ENCODE measurements around the gene CYB561A3.

Gene CYB561A3

DNA sequence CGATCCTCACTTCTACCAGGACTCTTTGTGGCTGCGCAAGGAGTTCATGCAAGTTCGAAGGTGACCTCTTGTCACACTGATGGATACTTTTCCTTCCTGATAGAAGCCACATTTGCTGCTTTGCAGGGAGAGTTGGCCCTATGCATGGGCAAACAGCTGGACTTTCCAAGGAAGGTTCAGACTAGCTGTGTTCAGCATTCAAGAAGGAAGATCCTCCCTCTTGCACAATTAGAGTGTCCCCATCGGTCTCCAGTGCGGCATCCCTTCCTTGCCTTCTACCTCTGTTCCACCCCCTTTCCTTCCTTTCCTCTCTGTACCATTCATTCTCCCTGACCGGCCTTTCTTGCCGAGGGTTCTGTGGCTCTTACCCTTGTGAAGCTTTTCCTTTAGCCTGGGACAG lies 7.0 kb upstream of the CYB561A3 start:
- no peak for DNase-seq

DNA sequence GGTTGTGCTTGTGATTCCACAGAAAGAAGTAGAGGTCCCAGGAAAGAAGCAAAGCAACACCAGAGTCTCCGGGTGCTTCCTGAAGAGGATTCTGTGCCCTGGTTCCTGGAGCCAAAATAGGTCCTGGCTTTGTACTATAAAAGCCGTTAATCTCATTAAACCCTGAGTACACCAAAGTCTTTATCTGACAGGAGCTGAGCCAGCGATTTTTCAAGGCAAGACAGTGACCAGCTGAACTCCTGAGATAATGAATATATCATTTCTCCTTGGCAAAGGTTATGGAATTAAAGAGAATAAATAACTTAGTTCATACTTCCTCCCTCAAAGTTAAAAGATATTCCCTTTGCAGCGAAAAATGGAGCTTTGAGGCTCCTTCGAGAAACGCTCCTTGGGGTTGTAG lies 5.7 kb upstream of the CYB561A3 start:
- no peak for DNase-seq

DNA sequence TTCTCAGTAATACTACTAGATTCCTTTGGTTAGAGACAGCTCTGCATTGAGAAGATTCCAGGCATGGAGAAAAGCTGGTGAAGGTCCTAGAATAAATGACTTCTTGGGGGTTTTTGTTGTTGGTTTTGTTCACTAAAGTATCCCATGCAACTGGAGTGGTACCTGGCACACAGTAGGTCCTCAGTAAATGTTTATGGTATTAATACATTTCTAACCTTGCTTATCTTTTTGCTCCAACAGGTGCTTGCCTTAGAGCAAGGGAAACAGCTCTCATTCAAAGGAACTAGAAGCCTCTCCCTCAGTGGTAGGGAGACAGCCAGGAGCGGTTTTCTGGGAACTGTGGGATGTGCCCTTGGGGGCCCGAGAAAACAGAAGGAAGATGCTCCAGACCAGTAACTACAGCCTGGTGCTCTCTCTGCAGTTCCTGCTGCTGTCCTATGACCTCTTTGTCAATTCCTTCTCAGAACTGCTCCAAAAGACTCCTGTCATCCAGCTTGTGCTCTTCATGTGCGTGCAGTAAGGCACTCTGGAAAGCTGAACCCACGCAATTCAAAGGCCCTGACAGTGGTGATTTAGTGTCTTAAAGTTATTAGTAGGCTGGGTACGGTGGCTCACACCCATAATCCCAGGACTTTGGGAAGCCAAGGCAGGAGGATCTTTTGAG lies 2.5 kb upstream of the CYB561A3 start:
- no peak for DNase-seq

DNA sequence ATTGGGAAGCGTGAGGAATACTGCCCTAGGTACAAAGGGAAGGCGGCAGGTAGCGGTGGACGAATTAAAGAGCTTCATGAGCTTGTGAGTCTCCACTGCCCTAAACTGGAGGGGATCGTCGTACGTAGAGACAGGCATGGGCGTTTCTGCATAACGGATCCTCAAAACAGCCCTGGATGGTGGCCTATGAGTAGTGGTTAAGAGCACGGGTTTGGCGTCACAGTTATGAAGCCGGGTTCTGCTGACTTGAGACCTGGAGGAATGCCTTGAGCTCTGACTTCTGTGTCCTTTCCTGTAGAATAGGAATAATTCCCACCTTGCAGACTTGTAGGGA lies 827 bp upstream of the CYB561A3 start:
- no peak for DNase-seq

DNA sequence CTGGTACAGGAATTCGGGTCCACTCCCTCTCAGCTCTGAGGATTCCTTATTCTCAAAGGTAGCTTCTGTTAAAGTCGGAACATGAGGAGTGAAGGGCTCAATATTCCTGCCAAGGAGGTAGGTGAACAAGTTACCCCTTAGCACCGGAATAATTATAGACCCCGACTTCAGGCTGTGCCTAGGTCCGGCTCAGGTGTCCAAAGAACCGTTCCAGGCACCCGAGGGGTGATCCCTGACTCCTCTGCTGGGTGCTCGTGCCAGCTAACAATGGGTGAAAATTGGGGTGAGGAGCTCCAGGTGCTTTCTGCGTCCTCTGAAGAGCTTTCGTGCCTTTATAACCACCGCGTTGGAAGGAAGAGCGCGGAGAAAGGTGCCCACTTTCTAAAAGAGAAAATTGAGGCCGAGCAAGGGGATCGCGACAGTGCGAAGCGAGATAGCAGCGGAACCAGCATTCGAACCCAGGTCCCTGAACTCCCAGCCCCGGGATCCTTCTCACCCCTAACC lies 393 bp downstream of the CYB561A3 start:
- DNase-seq: no peak

DNA sequence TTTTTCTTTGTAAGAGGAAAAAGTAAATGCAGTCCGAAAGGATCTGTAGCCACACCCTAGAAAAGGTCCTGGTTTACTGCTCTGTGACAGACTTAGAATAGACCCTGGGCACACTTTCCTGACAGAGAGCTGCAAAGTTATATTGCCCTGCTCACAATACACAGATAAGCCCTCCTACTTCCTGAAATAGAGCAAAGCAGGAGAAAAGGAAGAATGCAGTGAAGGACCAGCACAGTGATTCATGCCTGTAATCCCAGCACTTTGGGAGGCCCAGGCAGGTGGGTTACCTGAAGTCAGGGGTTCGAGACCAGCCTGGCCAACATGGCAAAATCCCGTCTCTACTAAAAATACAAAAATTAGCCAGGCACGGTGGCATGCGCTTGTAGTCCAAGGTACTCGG lies 2.2 kb downstream of the CYB561A3 start:
- no peak for DNase-seq

DNA sequence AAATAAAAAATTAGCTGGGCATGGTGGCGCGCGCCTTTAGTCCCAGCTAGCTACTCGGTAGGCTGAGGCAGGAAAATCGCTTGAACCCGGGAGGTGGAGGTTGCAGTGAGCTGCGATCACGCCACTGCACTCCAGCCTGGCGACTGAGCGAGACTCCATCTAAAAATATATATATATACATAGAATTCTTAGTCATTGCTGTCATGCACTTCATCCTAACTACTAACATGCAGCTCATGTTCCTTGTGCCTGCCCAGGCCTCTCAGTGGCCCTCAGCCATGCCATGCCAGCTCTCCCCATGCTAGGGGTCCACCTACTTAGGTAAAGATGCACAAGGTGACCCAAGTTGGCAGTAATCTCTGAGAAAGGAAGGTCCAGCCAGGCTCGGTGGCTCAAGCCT lies 3.1 kb downstream of the CYB561A3 start:
- DNase-seq: no peak

DNA sequence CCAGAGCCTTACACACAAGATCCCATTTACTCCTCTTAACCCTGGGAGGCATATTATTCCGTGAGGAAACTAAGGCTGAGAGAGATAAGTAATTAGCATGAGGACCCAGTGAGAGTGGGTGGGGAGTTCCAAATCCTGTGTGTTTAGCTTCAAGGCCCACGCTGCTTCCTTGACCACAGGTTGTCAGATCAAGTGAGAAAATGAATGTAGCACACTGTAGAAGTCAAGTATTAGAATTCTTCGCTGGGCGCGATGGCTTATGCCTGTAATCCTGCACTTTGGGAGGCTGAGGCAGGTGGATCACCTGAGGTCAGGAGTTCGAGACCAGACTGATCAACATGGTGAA lies 3.8 kb downstream of the CYB561A3 start:
- no peak for DNase-seq

DNA sequence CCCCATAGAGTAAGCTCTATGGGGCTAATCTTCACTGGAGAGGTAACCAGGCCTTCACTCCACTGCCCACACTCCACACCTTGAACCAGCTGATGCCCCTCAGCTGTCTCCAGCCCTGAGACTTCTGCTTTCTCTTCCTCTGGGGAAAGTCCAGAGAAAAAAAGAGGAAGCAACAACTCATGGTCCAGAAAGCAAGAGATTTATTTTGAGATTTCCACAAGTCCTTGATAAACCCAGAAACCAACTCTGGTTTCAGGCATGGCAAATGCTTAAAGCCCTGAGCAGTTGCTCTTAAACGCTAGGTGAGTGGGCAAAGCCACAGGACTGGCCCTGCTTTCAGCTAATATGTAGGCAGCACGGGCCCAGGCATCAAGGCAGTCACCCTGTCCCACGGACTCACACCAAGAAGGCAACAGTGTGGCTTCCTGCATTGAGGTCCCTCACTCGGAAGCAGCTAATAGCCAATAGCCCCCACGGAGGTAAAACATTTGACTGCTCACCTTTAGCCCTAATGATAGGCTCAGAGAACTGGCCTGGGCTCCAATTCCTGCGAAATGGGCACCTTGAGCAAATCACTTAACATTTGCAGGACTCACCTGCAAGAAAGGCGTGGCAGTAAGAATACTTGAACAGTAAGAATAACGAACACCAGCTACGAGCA lies 4.3 kb downstream of the CYB561A3 start:
- no peak for DNase-seq

DNA sequence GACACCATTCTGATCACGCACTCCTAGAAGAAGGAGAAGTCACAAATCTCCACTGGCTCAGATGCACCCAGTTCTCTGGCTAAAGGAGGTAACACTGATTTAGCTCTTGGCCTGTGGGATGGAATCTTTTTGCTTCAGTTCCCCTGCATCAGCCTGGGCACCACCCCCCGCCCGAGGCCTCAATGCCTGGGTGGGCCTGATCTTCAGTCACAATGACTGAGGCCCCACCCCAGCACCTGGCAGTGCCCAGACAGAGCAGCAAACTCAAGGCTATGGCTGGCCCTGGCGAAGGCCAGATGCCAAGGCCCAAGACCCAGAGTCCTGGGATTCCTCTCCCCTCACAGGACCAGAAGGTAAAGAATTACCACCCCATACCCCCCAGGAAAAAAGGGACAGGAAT lies 5.0 kb downstream of the CYB561A3 start:
- DNase-seq: no peak

DNA sequence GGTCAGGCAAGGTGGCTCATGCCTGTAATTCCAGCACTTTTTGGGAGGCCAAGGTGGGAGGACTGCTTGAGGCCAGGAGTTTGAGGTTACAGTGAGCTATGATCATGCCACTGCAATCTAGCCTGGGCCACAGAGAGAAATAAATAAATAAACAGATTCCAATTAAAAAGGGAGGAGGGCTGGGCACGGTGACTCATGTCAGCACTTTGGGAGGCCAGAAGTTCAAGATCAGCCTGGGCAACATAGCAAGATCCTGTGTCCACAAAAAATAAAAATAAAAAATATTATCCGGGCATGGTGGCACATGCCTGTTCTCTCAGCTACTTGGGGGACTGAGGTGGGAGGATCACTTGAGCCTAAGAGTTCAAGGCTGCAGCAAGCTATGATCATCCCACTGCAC lies 7.5 kb downstream of the CYB561A3 start:
- no peak for DNase-seq

DNA sequence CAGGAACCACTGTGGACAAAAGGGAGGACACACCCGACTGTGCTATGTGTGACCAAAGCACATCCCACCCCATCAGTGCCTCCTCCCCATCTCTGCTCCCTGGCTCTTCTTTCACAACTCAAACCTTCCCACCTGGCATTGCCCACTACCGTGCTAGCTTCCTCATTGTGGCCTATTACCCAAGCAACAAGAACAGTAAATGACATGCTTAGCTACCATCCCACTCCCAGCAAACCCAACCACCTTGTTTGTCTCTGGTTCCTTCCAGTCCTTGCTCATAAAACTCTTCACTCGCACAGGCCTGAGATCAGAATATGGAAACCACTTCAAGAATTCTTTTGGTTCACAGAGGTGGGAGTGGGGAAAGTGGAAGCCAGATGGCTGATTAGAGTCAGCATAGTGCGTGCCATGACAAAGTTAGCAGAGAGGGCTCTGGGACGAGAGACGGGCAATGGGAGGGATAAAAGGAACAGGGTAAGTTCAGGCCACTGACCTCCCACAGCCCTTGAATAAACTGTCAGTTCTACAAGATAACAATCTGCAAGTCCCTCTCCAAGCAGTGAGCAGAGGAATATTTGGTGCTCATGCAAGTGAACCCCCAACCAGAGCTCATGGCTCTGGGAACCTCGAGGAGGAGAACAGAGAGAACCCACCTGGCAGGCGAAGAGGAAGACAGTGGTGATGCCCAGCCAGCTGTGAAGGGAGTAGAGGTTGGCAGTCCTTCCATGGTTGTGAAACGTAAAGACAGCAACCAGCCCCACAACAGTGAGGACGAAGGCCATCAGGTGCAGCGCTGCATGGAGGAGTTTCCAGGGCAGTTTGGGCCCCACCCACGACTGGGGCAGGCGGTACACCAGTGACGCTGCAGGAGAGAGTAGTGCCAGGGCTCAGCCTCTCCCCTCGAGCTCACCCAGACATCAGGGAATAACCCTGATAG lies 8.3 kb downstream of the CYB561A3 start:
- no peak for DNase-seq

DNA sequence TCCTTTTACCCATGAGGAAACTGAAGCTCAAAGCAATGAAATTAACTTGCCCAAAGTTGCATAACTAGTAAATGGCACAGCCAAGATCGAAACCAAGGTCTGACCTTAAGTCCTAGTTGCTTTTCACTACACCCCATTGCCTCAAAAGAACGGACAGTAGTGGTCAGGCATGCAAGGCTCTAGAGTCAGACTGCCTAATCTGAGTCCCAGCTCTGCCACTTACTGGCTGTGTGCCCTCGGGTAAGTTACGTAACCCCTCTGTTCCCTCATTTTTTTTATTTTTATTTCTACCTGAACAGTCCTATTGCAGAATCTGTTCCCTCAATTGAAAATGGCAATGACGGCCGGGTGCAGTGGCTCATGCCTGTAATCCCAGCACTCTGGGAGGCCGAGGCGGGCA lies 9.6 kb downstream of the CYB561A3 start:
- DNase-seq: no peak

DNA sequence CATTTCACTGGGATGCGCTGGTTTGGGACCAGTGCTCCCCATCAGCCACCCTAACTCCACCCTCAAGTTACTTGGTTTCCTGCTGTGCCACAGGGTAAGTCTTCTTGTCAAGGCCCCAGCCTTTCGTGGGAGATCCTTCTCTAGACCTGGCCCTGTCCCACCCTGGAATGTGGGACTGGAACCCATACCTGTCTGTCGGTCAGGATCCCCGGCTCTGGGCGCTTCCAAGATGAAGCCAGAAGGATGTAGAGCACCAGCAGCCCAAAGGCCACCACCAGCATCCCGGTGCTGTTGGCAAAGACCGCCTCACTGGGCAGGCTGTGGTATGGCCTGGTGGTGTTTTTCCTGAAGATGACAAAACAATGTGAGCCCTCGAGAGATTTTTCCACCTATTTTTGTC lies 10.9 kb downstream of the CYB561A3 start:
- no peak for DNase-seq

DNA sequence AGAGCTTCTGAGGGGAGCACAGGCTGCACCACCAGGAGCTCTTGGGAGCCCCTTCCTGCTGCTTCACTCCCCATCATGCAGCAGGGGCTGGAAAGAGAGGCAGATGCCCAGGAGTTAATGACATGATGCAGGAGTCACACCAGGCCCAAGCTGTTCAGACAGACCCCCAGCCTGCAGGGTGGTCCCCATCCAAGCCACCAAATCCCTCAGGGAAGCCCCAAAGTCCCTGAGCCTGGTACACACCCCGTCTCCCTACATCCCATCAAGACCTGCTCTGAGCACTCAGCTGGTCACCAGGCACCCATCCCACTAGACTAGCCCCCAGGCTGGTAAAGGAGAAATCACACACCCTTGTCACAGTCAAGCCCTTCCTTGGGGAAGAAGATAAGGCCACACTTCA lies 11.3 kb downstream of the CYB561A3 start:
- DNase-seq: no peak

DNA sequence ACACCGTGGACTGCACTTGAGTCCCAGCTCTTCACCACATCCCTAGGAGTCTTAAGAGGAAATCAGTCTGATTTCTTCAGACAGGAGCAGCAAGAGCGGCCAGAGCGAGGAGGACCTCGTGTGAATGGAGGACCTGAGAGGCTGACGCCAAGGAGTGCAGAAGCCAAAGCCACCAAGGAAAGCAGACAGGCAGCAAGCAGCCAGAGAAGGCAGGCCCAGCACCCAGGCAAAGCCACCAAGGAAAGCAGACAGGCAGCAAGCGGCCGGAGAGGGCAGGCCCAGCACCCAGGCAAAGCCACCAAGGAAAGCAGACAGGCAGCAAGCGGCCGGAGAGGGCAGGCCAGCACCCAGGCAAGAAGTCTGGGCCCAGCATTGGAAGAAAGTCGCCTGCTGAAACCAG lies 11.8 kb downstream of the CYB561A3 start:
- no peak for DNase-seq

DNA sequence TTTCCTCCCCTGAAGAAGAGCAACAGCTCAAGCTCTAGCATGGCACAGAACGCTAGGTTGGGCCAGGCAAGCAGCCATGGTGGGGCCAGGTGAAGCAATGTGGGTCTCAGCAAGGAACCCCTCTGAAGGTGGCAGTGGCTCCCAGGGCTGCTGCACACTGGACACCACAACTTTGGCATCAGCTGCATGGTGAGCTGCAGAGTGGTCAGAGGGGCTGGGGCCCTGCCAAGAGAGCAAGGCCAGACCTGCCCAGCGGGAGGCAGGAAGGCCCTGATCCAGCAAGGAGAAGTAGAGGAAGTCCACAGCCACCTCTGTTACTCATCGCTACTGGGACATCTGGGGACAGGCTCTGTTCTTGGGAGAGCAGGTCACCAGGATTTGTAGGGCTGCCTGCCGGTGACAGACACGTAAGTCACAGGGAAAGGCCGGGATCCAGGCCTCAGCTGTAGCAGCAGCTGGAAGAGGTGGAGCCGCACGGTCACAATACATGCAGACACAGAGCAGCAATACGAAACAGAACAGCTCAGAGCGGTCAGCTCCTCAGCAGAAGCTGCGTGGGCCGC lies 12.4 kb downstream of the CYB561A3 start:
- DNase-seq: no peak

DNA sequence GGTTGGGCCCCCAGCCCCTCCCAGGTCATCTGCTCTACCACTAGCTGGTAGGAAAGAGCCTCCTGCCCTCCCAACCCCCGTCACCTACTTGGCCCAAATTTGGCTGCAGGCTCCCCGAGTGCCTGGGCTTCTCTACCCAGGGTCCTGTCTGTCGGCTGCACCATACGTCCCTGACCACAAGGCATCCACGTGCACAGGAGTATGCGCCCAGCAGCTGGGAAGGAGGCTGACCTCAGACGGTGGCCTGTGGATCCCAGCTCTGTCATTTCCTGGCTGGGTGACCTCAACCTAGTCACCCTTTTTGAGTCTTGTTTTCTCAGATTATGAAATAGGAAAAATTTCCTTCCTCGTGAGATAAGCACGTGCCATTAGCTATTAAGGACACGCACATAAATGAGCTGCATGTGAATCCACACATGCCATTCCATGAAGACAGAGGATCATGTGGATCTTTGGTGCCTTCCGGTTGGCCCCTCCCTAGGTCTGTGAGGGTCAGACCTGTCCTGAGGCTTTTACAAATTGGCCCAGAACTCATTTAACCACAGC lies 13.7 kb downstream of the CYB561A3 start:
- no peak for DNase-seq

DNA sequence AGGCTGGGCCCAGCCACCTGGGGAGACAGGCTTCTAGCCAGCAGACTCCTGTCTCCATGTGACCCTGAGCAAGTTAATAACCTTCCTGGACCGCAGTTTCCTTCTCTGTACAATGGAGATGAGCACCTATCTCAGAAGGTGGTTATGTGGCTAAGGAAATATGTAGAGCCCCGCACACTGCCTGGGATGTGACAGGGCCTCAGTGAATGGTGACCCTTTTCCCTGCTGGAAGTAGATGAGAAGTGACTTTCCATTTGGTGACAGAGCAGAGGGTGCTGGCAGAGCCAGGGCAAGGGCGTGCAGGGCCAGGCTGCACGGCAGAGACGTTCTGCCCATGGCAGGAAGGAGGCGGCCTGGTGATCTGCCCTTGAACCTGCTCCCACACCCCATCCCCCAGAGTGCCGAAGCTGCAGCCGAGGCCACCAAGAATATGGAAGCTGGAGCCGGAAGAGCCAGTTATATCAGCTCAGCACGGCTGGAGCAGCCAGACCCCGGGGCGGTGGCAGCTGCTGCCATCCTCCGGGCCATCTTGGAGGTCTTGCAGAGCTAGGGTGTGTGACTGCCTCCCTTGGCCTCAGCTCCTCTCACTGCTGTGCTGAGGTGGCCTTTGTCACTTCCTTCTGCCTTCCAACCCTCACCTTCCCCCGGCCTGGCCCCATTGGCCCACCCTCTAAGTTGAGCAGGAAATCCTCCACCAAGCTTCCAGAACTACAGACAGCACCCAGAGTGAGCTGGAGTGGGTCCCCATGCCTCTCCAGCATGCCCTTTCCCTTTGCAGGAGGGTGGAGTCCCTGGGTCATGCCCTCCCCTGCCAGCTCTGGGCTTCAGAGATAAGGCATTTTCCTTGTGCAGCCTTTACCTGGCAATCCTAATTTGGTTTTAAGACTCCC lies 15.5 kb downstream of the CYB561A3 start:
- no peak for DNase-seq

DNA sequence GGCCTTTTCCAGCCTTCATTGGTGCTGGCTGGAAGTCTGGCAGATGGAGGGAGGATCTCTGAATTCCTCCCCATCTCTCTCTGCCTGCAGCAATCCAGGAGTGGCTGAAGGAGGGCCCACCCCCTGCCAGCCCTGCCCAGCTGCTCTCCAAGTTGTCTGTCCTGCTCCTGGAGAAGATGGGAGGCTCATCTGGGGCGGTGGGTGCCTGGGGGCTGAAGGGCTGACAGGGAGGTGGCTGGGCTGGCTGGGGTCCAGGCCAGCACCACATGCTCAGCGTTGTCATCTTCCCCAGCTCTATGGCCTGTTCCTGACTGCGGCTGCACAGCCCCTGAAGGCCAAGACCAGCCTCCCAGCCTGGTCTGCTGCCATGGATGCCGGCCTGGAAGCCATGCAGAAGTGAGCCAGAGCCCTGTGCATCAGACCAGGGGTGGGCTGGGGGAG lies 16.5 kb downstream of the CYB561A3 start:
- DNase-seq: peak; percentile 71

DNA sequence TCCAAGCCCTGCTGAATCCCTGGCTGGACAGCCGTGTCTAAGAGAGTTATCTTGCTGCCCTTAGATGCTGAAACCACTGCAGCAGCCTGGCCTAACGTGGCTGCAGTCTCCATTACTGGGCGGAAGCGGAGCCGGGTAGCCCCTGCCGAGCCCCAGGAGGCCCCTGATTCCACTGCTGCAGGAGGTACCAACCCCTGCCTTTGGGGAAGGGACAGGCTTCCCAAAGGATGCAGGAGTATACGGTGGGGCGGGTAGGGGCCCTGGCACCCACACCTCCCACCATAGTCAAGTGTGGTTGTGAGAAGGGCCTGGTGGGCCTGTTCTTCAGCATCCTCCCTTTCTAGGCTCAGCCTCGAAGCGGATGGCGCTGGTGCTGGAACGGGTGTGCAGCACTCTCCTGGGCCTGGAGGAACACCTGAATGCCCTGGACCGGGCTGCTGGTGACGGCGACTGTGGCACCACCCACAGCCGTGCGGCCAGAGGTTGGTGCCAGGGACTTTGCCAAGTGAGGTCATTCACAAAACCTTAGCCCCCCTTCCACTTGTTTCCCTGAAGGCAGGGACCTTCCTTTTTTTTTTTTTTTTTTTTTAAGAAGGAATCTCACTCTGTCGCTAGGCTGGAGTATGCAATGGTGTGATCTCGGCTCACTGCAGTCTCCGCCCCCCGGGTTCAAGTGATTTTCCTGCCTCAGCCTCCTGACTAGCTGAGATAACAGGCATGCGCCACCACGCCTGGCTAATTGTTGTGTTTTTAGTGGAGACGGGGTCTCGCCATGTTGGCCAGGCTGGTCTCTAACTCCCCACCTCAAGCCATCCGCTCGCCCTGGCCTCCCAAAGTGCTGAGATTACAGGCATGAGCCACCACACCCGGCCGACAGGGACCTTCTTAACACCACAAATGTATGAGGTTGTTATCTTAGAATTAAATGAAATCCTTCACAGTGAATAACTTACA lies 17.6 kb downstream of the CYB561A3 start:
- DNase-seq: no peak
